ENCODE measurements around the gene SLC10A3. TPM values are rescaled to one million over a fixed set of nuclear protein-coding genes. Genes with fewer than 3 reads are reported as not detected.
A peak's percentile ranks its signal among the peaks of the same experiment; 100 is the strongest.

SLC10A3 gene
- total RNA-seq, 2 experiments from 2014 or later, result 13.2 to 14.1 TPM

DNA sequence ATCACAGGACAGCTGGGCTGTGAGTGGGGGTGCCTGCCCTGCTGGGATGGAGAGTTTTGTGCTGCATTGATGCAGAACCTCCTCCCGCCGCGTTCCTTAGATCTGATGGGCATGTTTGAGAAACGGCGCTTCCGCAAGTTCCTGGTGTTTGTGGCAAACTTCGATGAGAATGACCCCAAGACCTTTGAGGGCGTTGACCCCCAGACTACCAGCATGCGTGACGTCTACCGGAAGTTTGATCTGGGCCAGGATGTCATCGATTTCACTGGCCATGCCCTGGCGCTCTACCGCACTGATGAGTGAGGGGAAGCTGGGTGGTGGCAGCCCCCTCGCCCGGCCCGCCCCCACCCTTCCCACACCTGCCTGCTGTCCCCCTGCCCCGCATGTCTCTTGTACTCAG is 50.6 kb downstream of the SLC10A3 start:
- H3K36me3 Mint-ChIP-seq (ENCODE audit: low read depth), result peaks cover 17% of the 10 kb centered on the region
- intact Hi-C loops (cut with micrococcal nuclease), result no loop called here
- H3K27ac Mint-ChIP-seq, result no peak overlapping the region
- peaks cover 34% of the 10 kb centered on the region for H3K4me1 Mint-ChIP-seq (ENCODE audit: low read depth)
- H3K4me3 Mint-ChIP-seq, result no peak overlapping the region
- no peak for ATAC-seq
- ChIA-PET CTCF (no interaction called here), POLR2A (no interaction called here)
- H3K27me3 Mint-ChIP-seq, result no peaks in the 10 kb centered on the region
- no peak for TF ChIP-seq CTCF (IDR thresholded peaks at IDR 0.05)
- no peaks in the 10 kb centered on the region for H3K9me3 Mint-ChIP-seq
- no peak for DNase-seq

DNA sequence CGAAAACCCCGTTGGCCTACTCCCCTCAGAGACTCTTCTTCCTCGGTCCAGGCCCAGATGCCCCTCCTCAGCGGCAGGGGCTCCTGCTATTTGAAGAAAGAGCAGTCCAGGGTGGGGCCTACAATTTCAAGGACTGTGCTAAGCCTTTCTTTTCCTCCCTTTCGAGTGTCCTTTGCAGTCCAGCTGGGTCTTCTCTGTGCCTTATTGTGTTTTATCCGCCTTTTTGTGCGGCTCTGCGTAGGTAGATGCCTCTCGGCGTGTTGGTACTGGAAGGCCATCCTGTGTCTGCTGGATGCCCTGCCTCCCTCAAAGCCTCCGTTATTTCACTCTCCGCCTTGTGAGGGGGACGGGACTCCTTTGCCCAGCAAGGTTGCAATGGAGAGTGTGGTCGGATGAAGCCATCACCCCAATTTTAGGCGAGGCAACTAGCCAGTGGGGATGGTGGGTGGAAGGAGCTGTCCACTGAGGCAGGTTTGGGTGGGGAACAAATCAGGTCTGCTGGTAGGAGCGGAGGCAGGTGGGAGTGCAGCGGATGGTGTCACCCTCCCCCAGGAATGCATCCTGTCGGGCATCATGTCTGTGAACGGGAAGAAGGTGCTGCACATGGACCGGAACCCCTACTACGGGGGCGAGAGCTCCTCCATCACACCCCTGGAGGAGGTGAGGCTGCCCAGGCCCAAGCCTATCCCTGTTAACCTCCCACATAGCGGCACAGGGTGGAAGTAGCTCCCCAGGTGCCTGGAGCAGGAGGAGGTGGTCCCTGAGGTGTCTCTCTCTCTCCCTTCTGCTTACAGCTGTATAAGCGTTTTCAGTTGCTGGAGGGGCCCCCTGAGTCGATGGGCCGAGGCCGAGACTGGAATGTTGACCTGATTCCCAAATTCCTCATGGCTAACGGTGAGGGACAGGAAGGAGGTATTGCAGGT is 52.2 kb downstream of the SLC10A3 start:
- DNase-seq (no peak), ATAC-seq (no peak)
- peaks cover 18% of the 10 kb centered on the region for H3K36me3 Mint-ChIP-seq (ENCODE audit: low read depth)
- H3K27me3 Mint-ChIP-seq, result no peaks in the 10 kb centered on the region
- peaks cover 30% of the 10 kb centered on the region for H3K4me1 Mint-ChIP-seq (ENCODE audit: low read depth)
- H3K9me3 Mint-ChIP-seq, result no peaks in the 10 kb centered on the region
- peak overlapping the region; percentile 84 for H3K27ac Mint-ChIP-seq
- POLR2A ChIA-PET, result interaction anchor here (1.5 kb wide), 1 partner anchor 39 kb away, joined by 4 read pairs; no protein-coding TSS in a partner anchor
- intact Hi-C loops (cut with micrococcal nuclease), result no loop called here
- CTCF ChIA-PET, result no interaction called here
- H3K4me3 Mint-ChIP-seq, result peak overlapping the region; percentile 86
- no peak for TF ChIP-seq CTCF (IDR thresholded peaks at IDR 0.05)

Small RNAs within 50 kb of the gene (microRNA-seq; reads per million reads assigned to microRNA genes)
- not detected for gene MIR6858 (ENCODE audit: borderline microRNAs expressed, borderline replicate concordance)

Other genes with a start within 250 kb of the SLC10A3 start
- not detected for gene OPN1MW3, start 233.0 kb downstream of the SLC10A3 start, total RNA-seq
- not detected for gene TEX28, start 195.5 kb downstream of the SLC10A3 start, total RNA-seq
- gene TKTL1, start 194.8 kb downstream of the SLC10A3 start, total RNA-seq, result 1 to 10 TPM in 1 of 2 experiments, under 1 TPM in 1; 0.67 to 1.0 TPM
- 1,000 to 10,000 TPM; 1,057 to 1,091 TPM for gene FLNA, start 116.0 kb downstream of the SLC10A3 start, total RNA-seq
- 10 to 100 TPM; 92.4 to 96.6 TPM for gene EMD, start 111.3 kb downstream of the SLC10A3 start, total RNA-seq
- 1,000 to 10,000 TPM; 3,574 to 3,675 TPM for gene RPL10, start 92.3 kb downstream of the SLC10A3 start, total RNA-seq
- gene DNASE1L1, start 81.4 kb downstream of the SLC10A3 start, total RNA-seq, result 10 to 100 TPM in 1 of 2 experiments, 1 to 10 TPM in 1; 9.4 to 10.3 TPM
- 10 to 100 TPM; 49.8 to 53.4 TPM for gene TAFAZZIN, start 79.1 kb downstream of the SLC10A3 start, total RNA-seq
- gene ATP6AP1, start 62.0 kb downstream of the SLC10A3 start, total RNA-seq, result 10 to 100 TPM; 21.3 to 22.5 TPM
- 10 to 100 TPM; 76.5 TPM for gene GDI1, start 53.5 kb downstream of the SLC10A3 start, total RNA-seq
- 10 to 100 TPM; 43.6 to 47.5 TPM for gene FAM50A, start 46.5 kb downstream of the SLC10A3 start, total RNA-seq
- gene PLXNA3, start 32.3 kb downstream of the SLC10A3 start, total RNA-seq, result 10 to 100 TPM; 36.5 to 40.5 TPM
- 10 to 100 TPM; 49.8 to 50.1 TPM for gene LAGE3, start 11.3 kb downstream of the SLC10A3 start, total RNA-seq
- 10 to 100 TPM; 46.5 to 47.6 TPM for gene UBL4A, start 4.0 kb downstream of the SLC10A3 start, total RNA-seq
- gene FAM3A, start 25.6 kb upstream of the SLC10A3 start, total RNA-seq, result 10 to 100 TPM; 27.9 to 31.9 TPM
- 10 to 100 TPM; 88.4 to 92.5 TPM for gene G6PD, start 56.2 kb upstream of the SLC10A3 start, total RNA-seq
- 10 to 100 TPM; 34.4 to 40.6 TPM for gene IKBKG, start 57.0 kb upstream of the SLC10A3 start, total RNA-seq
- not detected for gene CTAG1A, start 94.5 kb upstream of the SLC10A3 start, total RNA-seq
- gene CTAG1B, start 128.7 kb upstream of the SLC10A3 start, total RNA-seq, result not detected
- gene CTAG2, start 162.9 kb upstream of the SLC10A3 start, total RNA-seq, result not detected

Measured in activated CD8-positive, alpha-beta T cell treated with anti-CD3 and anti-CD28 coated beads for 36 hours (primary cell).